OCI-LY7 (cell line): Measurements from ENCODE around the gene GATAD2A. TPM values are rescaled to one million over a fixed set of nuclear protein-coding genes. Genes with fewer than 3 reads are reported as not detected.

Experiments
- BruUV-seq: library from RNA; stranded (reverse); fragments of 400-500 nt; replicated peaks from 2 replicates; lab custom pipeline; 2021; lab: Mats Ljungman, UMichigan
- CTCF ChIA-PET: fragments of 300-600 bp; sonication (Branson Sonifier 250); formaldehyde crosslinking; loops from one replicate; lab custom pipeline; 2022; ENCODE audit warnings: antibody characterized with exemption; ENCODE audit not compliant: unreplicated experiment; lab: Charles Lee
- POLR2A ChIA-PET: fragments of 300-600 bp; sonication (Branson Sonifier 250); formaldehyde crosslinking; loops from one replicate; lab custom pipeline; 2022; ENCODE audit warnings: antibody characterized with exemption; lab: Charles Lee
- DNase-seq: peaks from one replicate; pipeline ENCODE4 v3.0.0-alpha.2; 2015; ENCODE audit warnings: low spot score
- H2AFZ ChIP-seq: fragments of 200-600 bp; sonication (generic), shearing (Covaris generic); 2 replicates; pipeline ENCODE4 v1.6.1; 2014; ENCODE audit warnings: mild to moderate bottlenecking, antibody characterized with exemption, low read length, moderate library complexity
- H3K27ac ChIP-seq: fragments of 200-600 bp; sonication (generic); 2 replicates; pipeline ENCODE4 v1.5.1; 2014; ENCODE audit warnings: mixed run types, low read depth, mild to moderate bottlenecking, moderate library complexity, low read length, inconsistent platforms; ENCODE audit not compliant: poor library complexity, severe bottlenecking
- H3K36me3 ChIP-seq: fragments of 200-600 bp; sonication (generic); 2 replicates; pipeline ENCODE4 v1.6.1; 2014; ENCODE audit warnings: mild to moderate bottlenecking, antibody characterized with exemption, low read length, moderate library complexity, mixed read lengths; ENCODE audit not compliant: insufficient read depth
- H3K4me1 ChIP-seq: fragments of 200-600 bp; sonication (generic); 2 replicates; pipeline ENCODE4 v1.5.1; 2014; ENCODE audit warnings: mild to moderate bottlenecking, low read length; ENCODE audit not compliant: insufficient read depth, poor library complexity, severe bottlenecking
- H3K4me2 ChIP-seq: fragments of 200-600 bp; sonication (generic); 2 replicates; pipeline ENCODE4 v1.6.1; 2014; ENCODE audit warnings: mild to moderate bottlenecking, low read length
- H3K4me3 ChIP-seq: fragments of 200-600 bp; sonication (generic); 2 replicates; pipeline ENCODE4 v1.5.1; 2014; ENCODE audit warnings: mild to moderate bottlenecking, low read depth, low read length; ENCODE audit not compliant: poor library complexity, severe bottlenecking
- H3K79me2 ChIP-seq: fragments of 200-600 bp; sonication (generic); 2 replicates; pipeline ENCODE4 v1.6.1; 2016; ENCODE audit warnings: low read depth, mild to moderate bottlenecking, low read length, moderate library complexity, mixed read lengths; ENCODE audit not compliant: insufficient read depth
- H3K9me2 ChIP-seq: fragments of 200-600 bp; sonication (generic); 2 replicates; pipeline ENCODE4 v1.6.1; 2016; ENCODE audit warnings: mild to moderate bottlenecking, low read length, mixed read lengths; ENCODE audit not compliant: insufficient read depth
- H3K9me3 ChIP-seq: fragments of 200-600 bp; sonication (generic); 2 replicates; pipeline ENCODE4 v1.6.1; 2014; ENCODE audit warnings: mild to moderate bottlenecking, mixed run types, low read length, mixed read lengths
- H4K20me1 ChIP-seq: fragments of 200-600 bp; sonication (generic); 2 replicates; pipeline ENCODE4 v1.6.1; 2014; ENCODE audit warnings: mild to moderate bottlenecking, antibody characterized with exemption, low read length, moderate library complexity, mixed read lengths; ENCODE audit not compliant: insufficient read depth
- EZH2phosphoT487 ChIP-seq: fragments of 200-600 bp; sonication (generic); IDR thresholded peaks from 2 replicates; pipeline ENCODE4 v1.6.1; 2018; ENCODE audit warnings: low read depth, borderline replicate concordance, mild to moderate bottlenecking, mixed run types, antibody characterized with exemption, low read length, moderate library complexity, mixed read lengths
- intact Hi-C: fragments of 100-400 bp; cut with micrococcal nuclease; formaldehyde crosslinking; loops from one replicate; pipeline ENCODE4 v1.10.0; 2022; ENCODE audit not compliant: unreplicated experiment
- total RNA-seq, 2 experiments: library from RNA; depleted of rRNA in 1 of 2; stranded (reverse); fragments of >200 nt in 1 of 2; shearing (Covaris generic) in 1 of 2; gene quantifications; 2 replicates each; pipeline ENCODE4 v1.2.3, GENCODE V29; 2014 to 2022
- TF ChIP-seq, protein P1 (sequence below): fragments of 200-600 bp; sonication (generic); conservative IDR thresholded peaks from 2 replicates; pipeline ENCODE4 v1.5.1; 2014; ENCODE audit warnings: mild to moderate bottlenecking, antibody characterized with exemption, low read length, moderate library complexity, mixed read lengths

Gene GATAD2A
- total RNA-seq, 2 experiments from 2014 or later, result 62.8 to 156 TPM

DNA sequence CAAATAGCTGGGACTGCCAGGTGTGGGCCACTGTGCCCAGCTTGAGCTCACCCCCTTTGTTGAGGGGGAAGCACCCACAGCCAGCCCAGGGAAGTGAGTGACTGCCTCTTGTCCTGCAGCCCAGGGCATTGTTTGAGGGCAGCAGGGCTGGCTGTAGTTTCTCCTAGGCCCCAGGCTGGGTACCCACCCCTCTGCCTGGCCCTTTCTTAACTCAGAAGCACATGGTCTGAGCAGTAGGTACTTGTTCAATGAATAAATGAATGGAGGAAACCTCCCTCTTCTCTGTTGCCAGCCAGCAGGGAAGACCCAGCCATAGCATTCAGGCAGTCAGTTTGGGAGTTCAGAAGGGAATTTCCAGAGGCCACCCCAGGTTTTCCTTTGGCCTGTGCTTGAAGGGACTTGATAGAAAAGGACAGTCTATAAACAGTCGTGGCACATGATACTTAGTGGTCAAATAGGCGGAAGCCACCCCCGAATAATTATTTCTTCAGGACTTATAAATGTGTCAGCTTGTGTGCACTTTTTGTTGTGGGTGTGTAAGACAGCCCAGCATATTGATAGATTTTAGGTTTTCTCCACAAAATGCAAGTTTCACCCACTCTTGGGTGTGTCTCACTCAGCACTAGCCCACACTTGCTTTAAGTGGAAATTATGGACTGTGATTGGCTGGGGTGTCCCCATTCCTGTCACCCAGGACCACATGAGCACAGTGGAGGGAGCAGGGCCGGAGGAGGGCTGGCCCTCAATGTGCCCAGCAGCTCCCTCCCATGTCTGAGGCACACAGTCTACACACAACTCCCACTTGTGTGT, 33.1 kb downstream of the GATAD2A start:
- TF ChIP-seq, protein P1, sequence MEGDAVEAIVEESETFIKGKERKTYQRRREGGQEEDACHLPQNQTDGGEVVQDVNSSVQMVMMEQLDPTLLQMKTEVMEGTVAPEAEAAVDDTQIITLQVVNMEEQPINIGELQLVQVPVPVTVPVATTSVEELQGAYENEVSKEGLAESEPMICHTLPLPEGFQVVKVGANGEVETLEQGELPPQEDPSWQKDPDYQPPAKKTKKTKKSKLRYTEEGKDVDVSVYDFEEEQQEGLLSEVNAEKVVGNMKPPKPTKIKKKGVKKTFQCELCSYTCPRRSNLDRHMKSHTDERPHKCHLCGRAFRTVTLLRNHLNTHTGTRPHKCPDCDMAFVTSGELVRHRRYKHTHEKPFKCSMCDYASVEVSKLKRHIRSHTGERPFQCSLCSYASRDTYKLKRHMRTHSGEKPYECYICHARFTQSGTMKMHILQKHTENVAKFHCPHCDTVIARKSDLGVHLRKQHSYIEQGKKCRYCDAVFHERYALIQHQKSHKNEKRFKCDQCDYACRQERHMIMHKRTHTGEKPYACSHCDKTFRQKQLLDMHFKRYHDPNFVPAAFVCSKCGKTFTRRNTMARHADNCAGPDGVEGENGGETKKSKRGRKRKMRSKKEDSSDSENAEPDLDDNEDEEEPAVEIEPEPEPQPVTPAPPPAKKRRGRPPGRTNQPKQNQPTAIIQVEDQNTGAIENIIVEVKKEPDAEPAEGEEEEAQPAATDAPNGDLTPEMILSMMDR, result no peak
- no peak for TF ChIP-seq EZH2phosphoT487
- CTCF ChIA-PET, result no interaction called here
- POLR2A ChIA-PET, result interaction anchor here (0.6 kb wide), 1 partner anchor 12 kb away, joined by 3 read pairs; no protein-coding TSS in a partner anchor

DNA sequence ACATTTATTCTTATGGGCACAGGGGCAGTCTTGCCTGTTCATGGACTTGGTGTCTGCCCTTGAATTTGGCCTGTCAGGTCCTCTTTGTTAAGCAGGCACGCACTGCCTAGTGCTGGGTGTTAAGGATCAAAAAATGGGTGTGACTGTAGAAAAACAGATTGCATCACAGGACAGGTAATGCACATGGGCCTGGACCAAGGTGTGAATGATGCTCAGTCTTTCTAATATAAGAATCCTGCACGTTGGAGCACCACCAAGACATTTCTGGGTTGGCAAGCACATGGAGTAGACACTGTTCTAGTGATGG, 33.7 kb downstream of the GATAD2A start:
- no peak overlapping the region for H3K4me2 ChIP-seq
- H3K4me1 ChIP-seq, result peaks cover 8% of the 10 kb centered on the region
- POLR2A ChIA-PET, result no interaction called here
- H3K36me3 ChIP-seq, result peaks cover 67% of the 10 kb centered on the region
- H3K79me2 ChIP-seq, result peaks cover 79% of the 10 kb centered on the region
- no peak overlapping the region for H2AFZ ChIP-seq
- BruUV-seq, result no TSS peak
- no peak overlapping the region for H3K27ac ChIP-seq
- TF ChIP-seq EZH2phosphoT487, result no peak
- TF ChIP-seq, protein P1, result no peak
- intact Hi-C loops, result no loop called here
- H3K9me2 ChIP-seq, result no peaks in the 10 kb centered on the region
- no peaks in the 10 kb centered on the region for H3K9me3 ChIP-seq
- H3K4me3 ChIP-seq, result no peak overlapping the region
- CTCF ChIA-PET, result no interaction called here
- peaks cover 13% of the 10 kb centered on the region; the same call in 1 of the 2 replicates for H4K20me1 ChIP-seq
- DNase-seq, result no peak

More for the DNA sequence above, 33.1 kb downstream of the GATAD2A start:
- Histone ChIP-seq H3K4me1 (peaks cover 2% of the 10 kb centered on the region), H3K27ac (no peak overlapping the region), H3K4me2 (no peak overlapping the region), H3K79me2 (peaks cover 79% of the 10 kb centered on the region), H3K9me3 (no peaks in the 10 kb centered on the region), H4K20me1 (peaks cover 13% of the 10 kb centered on the region; the same call in 1 of the 2 replicates), H3K36me3 (peaks cover 62% of the 10 kb centered on the region), H3K4me3 (no peak overlapping the region), H2AFZ (no peak overlapping the region), H3K9me2 (no peaks in the 10 kb centered on the region)
- DNase-seq, result no peak
- no TSS peak for BruUV-seq
- intact Hi-C loops, result no loop called here

DNA sequence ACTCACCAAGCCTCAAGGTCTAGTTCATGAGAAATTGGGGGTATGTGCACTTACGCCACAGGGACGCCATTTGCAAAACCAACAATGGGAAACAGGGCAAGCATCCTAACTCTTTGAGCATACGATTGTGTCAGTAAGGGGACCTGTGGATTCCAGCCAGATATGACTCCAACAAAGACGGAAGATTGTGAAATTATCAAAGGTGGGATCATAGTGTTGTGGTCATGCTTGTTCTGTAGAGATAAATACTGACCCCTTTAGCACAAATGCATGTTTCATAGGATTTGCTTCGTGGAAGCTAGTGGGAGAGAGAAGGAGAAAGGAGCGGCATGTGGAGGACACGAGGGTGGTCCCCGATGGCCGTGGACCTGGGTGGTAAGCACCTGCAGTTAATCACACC, 37.8 kb downstream of the GATAD2A start:
- H4K20me1 ChIP-seq, result peaks cover 13% of the 10 kb centered on the region; the same call in 1 of the 2 replicates
- BruUV-seq, result no TSS peak
- H3K36me3 ChIP-seq, result peaks cover 43% of the 10 kb centered on the region
- POLR2A ChIA-PET, result interaction anchor here (0.7 to 1.8 kb wide), 6 partner anchors 9 to 33 kb away, joined by 3 to 5 read pairs (median 3); no protein-coding TSS in a partner anchor
- peaks cover 36% of the 10 kb centered on the region for H3K4me1 ChIP-seq
- no peak for DNase-seq
- CTCF ChIA-PET, result no interaction called here
- intact Hi-C loops, result no loop called here
- no peaks in the 10 kb centered on the region for H3K9me2 ChIP-seq
- H3K27ac ChIP-seq, result no peak overlapping the region
- H2AFZ ChIP-seq, result no peak overlapping the region
- no peak overlapping the region for H3K4me3 ChIP-seq
- no peak for TF ChIP-seq EZH2phosphoT487
- TF ChIP-seq, protein P1, result no peak
- no peak overlapping the region for H3K4me2 ChIP-seq
- no peaks in the 10 kb centered on the region for H3K9me3 ChIP-seq
- peaks cover 82% of the 10 kb centered on the region for H3K79me2 ChIP-seq
